Gastroesophageal sphincter (tissue), 4 donors: ENCODE data around the gene C1GALT1C1L. TPM values are rescaled to one million over a fixed set of nuclear protein-coding genes. Genes with fewer than 3 reads are reported as not detected.

ENCODE experiments used
- total RNA-seq, 4 donors: library from RNA; depleted of rRNA; stranded (reverse); fragments of >200 nt; gene quantifications; one replicate each; pipeline ENCODE4 v1.1.0, GENCODE V29; 2016

C1GALT1C1L gene
- total RNA-seq, 4 donors from 2014 or later: 0.78 to 1.6 (median 1.4) TPM

Other genes starting within 250 kb of the C1GALT1C1L start
- gene THADA, start 80.4 kb downstream of the C1GALT1C1L start, total RNA-seq: 10 to 100 TPM; 19.7 to 34.4 (median 22.3) TPM
- 10 to 100 TPM; 18.9 to 37.4 (median 25.1) TPM for gene PLEKHH2, start 39.2 kb downstream of the C1GALT1C1L start, total RNA-seq
- gene DYNC2LI1, start 97.6 kb upstream of the C1GALT1C1L start, total RNA-seq: 10 to 100 TPM; 18.5 to 32.2 (median 26.1) TPM
- not detected for gene ABCG5, start 162.4 kb upstream of the C1GALT1C1L start, total RNA-seq
- under 1 TPM in 1 of 4 donors, not detected in 3; 0.12 TPM for gene ABCG8, start 162.5 kb upstream of the C1GALT1C1L start, total RNA-seq